ENCODE measurements around the gene SALL1. TPM values are rescaled to one million over a fixed set of nuclear protein-coding genes. Genes with fewer than 3 reads are reported as not detected.

Gene SALL1
- total and polyA plus RNA-seq, 7 experiments from 2014 or later = not detected

GRCh38 chr16:51134876-51135275 lies 16.2 kb downstream of the SALL1 start:
- intact Hi-C loops (cut with micrococcal nuclease) = no loop called here
- Mint-ChIP-seq H3K36me3 (peaks cover 0 to 4% (median 0%) of the 10 kb centered on the region in 5 donors), H3K27ac (no peak overlapping the region), H3K9me3 (peaks cover 0 to 25% (median 5%) of the 10 kb centered on the region in 11 donors), H3K4me1 (peaks cover 0 to 6% (median 0%) of the 10 kb centered on the region in 7 donors), H3K4me3 (no peak overlapping the region), H3K27me3 (peaks cover 29 to 63% (median 40%) of the 10 kb centered on the region in 5 donors)
- DNase-seq (no peak), ATAC-seq (no peak)
- Histone ChIP-seq H3K27ac (ENCODE audit: low read depth, low read length) (no peak overlapping the region), H3K27me3 (ENCODE audit: control insufficient read depth in 2 of 2, insufficient read depth in 2 of 2, low read length in 2 of 2) (peaks cover 0 to 3% of the 10 kb centered on the region in 2 donors), H3K9me3 (ENCODE audit: control insufficient read depth in 2 of 3, low read length in 3 of 3) (no peaks in the 10 kb centered on the region), H3K36me3 (ENCODE audit: control insufficient read depth in 2 of 3, insufficient read depth in 3 of 3, low read length in 3 of 3) (no peaks in the 10 kb centered on the region), H3K4me1 (ENCODE audit: control insufficient read depth in 2 of 2, insufficient read depth in 2 of 2, low read length in 2 of 2) (no peaks in the 10 kb centered on the region), H3K4me3 (ENCODE audit: low read length) (no peak overlapping the region)
- POLR2A ChIA-PET = no interaction called here
- CTCF ChIA-PET = no interaction called here

- Histone ChIP-seq H3K27me3 (ENCODE audit: control insufficient read depth in 2 of 2, insufficient read depth in 2 of 2, low read length in 2 of 2) (peaks cover 0 to 3% of the 10 kb centered on the region in 2 donors), H3K36me3 (ENCODE audit: control insufficient read depth in 2 of 3, insufficient read depth in 3 of 3, low read length in 3 of 3) (no peaks in the 10 kb centered on the region), H3K9me3 (ENCODE audit: control insufficient read depth in 2 of 3, low read length in 3 of 3) (no peaks in the 10 kb centered on the region), H3K4me1 (ENCODE audit: control insufficient read depth in 2 of 2, insufficient read depth in 2 of 2, low read length in 2 of 2) (no peaks in the 10 kb centered on the region), H3K27ac (ENCODE audit: low read depth, low read length) (no peak overlapping the region), H3K4me3 (ENCODE audit: low read length) (no peak overlapping the region)
- CTCF ChIA-PET = no interaction called here
- peaks cover 0 to 6% (median 0%) of the 10 kb centered on the region in 7 donors for H3K4me1 Mint-ChIP-seq
- intact Hi-C loops (cut with micrococcal nuclease) = no loop called here
- no peak for ATAC-seq
- peaks cover 0 to 4% (median 0%) of the 10 kb centered on the region in 5 donors for H3K36me3 Mint-ChIP-seq
- POLR2A ChIA-PET = no interaction called here
- H3K4me3 Mint-ChIP-seq = no peak overlapping the region
- peaks cover 29 to 61% (median 40%) of the 10 kb centered on the region in 5 donors for H3K27me3 Mint-ChIP-seq
- H3K27ac Mint-ChIP-seq = no peak overlapping the region
- H3K9me3 Mint-ChIP-seq = peaks cover 0 to 22% (median 5%) of the 10 kb centered on the region in 11 donors
- DNase-seq = no peak
Measured at GRCh38 chr16:51134269-51134812, 16.7 kb downstream of the SALL1 start.

GRCh38 chr16:51133688-51134087 lies 17.4 kb downstream of the SALL1 start:
- Mint-ChIP-seq H3K4me3 (no peak overlapping the region), H3K27ac (no peak overlapping the region), H3K9me3 (peaks cover 0 to 17% (median 5%) of the 10 kb centered on the region in 11 donors), H3K4me1 (peaks cover 0 to 6% (median 0%) of the 10 kb centered on the region in 7 donors), H3K36me3 (peaks cover 0 to 4% (median 0%) of the 10 kb centered on the region in 5 donors), H3K27me3 (peaks cover 29 to 55% (median 40%) of the 10 kb centered on the region in 5 donors)
- CTCF ChIA-PET = no interaction called here
- ATAC-seq = no peak
- no peak for DNase-seq
- POLR2A ChIA-PET = no interaction called here
- Histone ChIP-seq H3K4me3 (ENCODE audit: low read length) (no peak overlapping the region), H3K9me3 (ENCODE audit: control insufficient read depth in 2 of 3, low read length in 3 of 3) (no peaks in the 10 kb centered on the region), H3K4me1 (ENCODE audit: control insufficient read depth in 2 of 2, insufficient read depth in 2 of 2, low read length in 2 of 2) (no peaks in the 10 kb centered on the region), H3K27me3 (ENCODE audit: control insufficient read depth in 2 of 2, insufficient read depth in 2 of 2, low read length in 2 of 2) (peaks cover 0 to 3% of the 10 kb centered on the region in 2 donors), H3K27ac (ENCODE audit: low read depth, low read length) (no peak overlapping the region), H3K36me3 (ENCODE audit: control insufficient read depth in 2 of 3, insufficient read depth in 3 of 3, low read length in 3 of 3) (no peaks in the 10 kb centered on the region)
- intact Hi-C loops (cut with micrococcal nuclease) = no loop called here

- no peak for ATAC-seq
- ChIA-PET POLR2A (no interaction called here), CTCF (no interaction called here)
- DNase-seq = no peak
- intact Hi-C loops (cut with micrococcal nuclease) = no loop called here
- Histone ChIP-seq H3K9me3 (ENCODE audit: control insufficient read depth in 2 of 3, low read length in 3 of 3) (no peaks in the 10 kb centered on the region), H3K4me3 (ENCODE audit: low read length) (no peak overlapping the region), H3K27me3 (ENCODE audit: control insufficient read depth in 2 of 2, insufficient read depth in 2 of 2, low read length in 2 of 2) (peaks cover 0 to 3% of the 10 kb centered on the region in 2 donors), H3K4me1 (ENCODE audit: control insufficient read depth in 2 of 2, insufficient read depth in 2 of 2, low read length in 2 of 2) (no peaks in the 10 kb centered on the region), H3K36me3 (ENCODE audit: control insufficient read depth in 2 of 3, insufficient read depth in 3 of 3, low read length in 3 of 3) (no peaks in the 10 kb centered on the region), H3K27ac (ENCODE audit: low read depth, low read length) (no peak overlapping the region)
- peaks cover 0 to 12% (median 5%) of the 10 kb centered on the region in 11 donors for H3K9me3 Mint-ChIP-seq
- no peak overlapping the region for H3K27ac Mint-ChIP-seq
- peaks cover 0 to 6% (median 0%) of the 10 kb centered on the region in 7 donors for H3K4me1 Mint-ChIP-seq
- H3K36me3 Mint-ChIP-seq = peaks cover 0 to 4% (median 0%) of the 10 kb centered on the region in 5 donors
- no peak overlapping the region for H3K4me3 Mint-ChIP-seq
- peaks cover 29 to 50% (median 40%) of the 10 kb centered on the region in 5 donors for H3K27me3 Mint-ChIP-seq
Measured at GRCh38 chr16:51133183-51133582, 17.9 kb downstream of the SALL1 start.

GRCh38 chr16:51132490-51133115 lies 18.5 kb downstream of the SALL1 start:
- Histone ChIP-seq H3K4me3 (ENCODE audit: low read length) (no peak overlapping the region), H3K9me3 (ENCODE audit: control insufficient read depth in 2 of 3, low read length in 3 of 3) (no peaks in the 10 kb centered on the region), H3K27ac (ENCODE audit: low read depth, low read length) (no peak overlapping the region), H3K27me3 (ENCODE audit: control insufficient read depth in 2 of 2, insufficient read depth in 2 of 2, low read length in 2 of 2) (peaks cover 0 to 3% of the 10 kb centered on the region in 2 donors), H3K36me3 (ENCODE audit: control insufficient read depth in 2 of 3, insufficient read depth in 3 of 3, low read length in 3 of 3) (no peaks in the 10 kb centered on the region), H3K4me1 (ENCODE audit: control insufficient read depth in 2 of 2, insufficient read depth in 2 of 2, low read length in 2 of 2) (no peaks in the 10 kb centered on the region)
- Mint-ChIP-seq H3K27me3 (peaks cover 29 to 50% (median 40%) of the 10 kb centered on the region in 5 donors), H3K4me1 (peaks cover 0 to 6% (median 0%) of the 10 kb centered on the region in 7 donors), H3K9me3 (peaks cover 0 to 12% (median 5%) of the 10 kb centered on the region in 11 donors), H3K27ac (no peak overlapping the region), H3K4me3 (no peak overlapping the region), H3K36me3 (peaks cover 0 to 4% (median 0%) of the 10 kb centered on the region in 5 donors)
- POLR2A ChIA-PET = no interaction called here
- CTCF ChIA-PET = no interaction called here
- no peak for DNase-seq
- no peak for ATAC-seq
- intact Hi-C loops (cut with micrococcal nuclease) = no loop called here

- H3K36me3 ChIP-seq (ENCODE audit: control insufficient read depth in 2 of 3, insufficient read depth in 3 of 3, low read length in 3 of 3) = no peaks in the 10 kb centered on the region
- Mint-ChIP-seq H3K4me3 (no peak overlapping the region), H3K36me3 (peaks cover 0 to 4% (median 0%) of the 10 kb centered on the region in 5 donors), H3K9me3 (peaks cover 0 to 14% (median 5%) of the 10 kb centered on the region in 11 donors), H3K4me1 (peaks cover 0 to 6% (median 0%) of the 10 kb centered on the region in 7 donors), H3K27me3 (peaks cover 29 to 57% (median 40%) of the 10 kb centered on the region in 5 donors), H3K27ac (no peak overlapping the region)
- DNase-seq = no peak
- ChIA-PET POLR2A (no interaction called here), CTCF (no interaction called here)
- peaks cover 0 to 3% of the 10 kb centered on the region in 2 donors for H3K27me3 ChIP-seq (ENCODE audit: control insufficient read depth in 2 of 2, insufficient read depth in 2 of 2, low read length in 2 of 2)
- H3K4me1 ChIP-seq (ENCODE audit: control insufficient read depth in 2 of 2, insufficient read depth in 2 of 2, low read length in 2 of 2) = no peaks in the 10 kb centered on the region
- intact Hi-C loops (cut with micrococcal nuclease) = no loop called here
- H3K9me3 ChIP-seq (ENCODE audit: control insufficient read depth in 2 of 3, low read length in 3 of 3) = no peaks in the 10 kb centered on the region
- no peak for ATAC-seq
- no peak overlapping the region for H3K27ac ChIP-seq (ENCODE audit: low read depth, low read length)
- no peak overlapping the region for H3K4me3 ChIP-seq (ENCODE audit: low read length)
Measured at GRCh38 chr16:51131619-51132018, 19.5 kb downstream of the SALL1 start.

GRCh38 chr16:51129105-51129504 lies 22.0 kb downstream of the SALL1 start:
- H3K9me3 ChIP-seq (ENCODE audit: control insufficient read depth in 2 of 3, low read length in 3 of 3) = no peaks in the 10 kb centered on the region
- H3K36me3 Mint-ChIP-seq = no peaks in the 10 kb centered on the region
- CTCF ChIA-PET = no interaction called here
- H3K27me3 Mint-ChIP-seq = peaks cover 14 to 49% (median 32%) of the 10 kb centered on the region in 5 donors
- no peaks in the 10 kb centered on the region for H3K4me1 ChIP-seq (ENCODE audit: control insufficient read depth in 2 of 2, insufficient read depth in 2 of 2, low read length in 2 of 2)
- H3K9me3 Mint-ChIP-seq = peaks cover 0 to 16% (median 4%) of the 10 kb centered on the region in 11 donors
- no peak overlapping the region for H3K27ac ChIP-seq (ENCODE audit: low read depth, low read length)
- no peak overlapping the region for H3K4me3 Mint-ChIP-seq
- no peak overlapping the region for H3K27ac Mint-ChIP-seq
- no peak for DNase-seq
- H3K4me1 Mint-ChIP-seq = peaks cover 0 to 6% (median 0%) of the 10 kb centered on the region in 7 donors
- H3K4me3 ChIP-seq (ENCODE audit: low read length) = no peak overlapping the region
- H3K36me3 ChIP-seq (ENCODE audit: control insufficient read depth in 2 of 3, insufficient read depth in 3 of 3, low read length in 3 of 3) = no peaks in the 10 kb centered on the region
- H3K27me3 ChIP-seq (ENCODE audit: control insufficient read depth in 2 of 2, insufficient read depth in 2 of 2, low read length in 2 of 2) = peaks cover 0 to 3% of the 10 kb centered on the region in 2 donors
- intact Hi-C loops (cut with micrococcal nuclease) = no loop called here
- no peak for ATAC-seq
- POLR2A ChIA-PET = no interaction called here
